ENCODE results near the gene ATG101.

The ATG101 gene

GRCh38 chr12:52049688-52050087 is 20.1 kb upstream of the ATG101 start:
- H3K27me3 Mint-ChIP-seq (ENCODE audit: low read depth, poor library complexity): peaks cover 21% of the 10 kb centered on the region
- peak overlapping the region; percentile 87 for H3K4me3 Mint-ChIP-seq
- H3K4me1 Mint-ChIP-seq: peaks cover 32% of the 10 kb centered on the region
- no peak for DNase-seq
- no peaks in the 10 kb centered on the region for H3K9me3 Mint-ChIP-seq
- H3K27ac Mint-ChIP-seq: no peak overlapping the region
- no peaks in the 10 kb centered on the region for H3K36me3 Mint-ChIP-seq (ENCODE audit: low read depth)
- TF ChIP-seq, protein P1, sequence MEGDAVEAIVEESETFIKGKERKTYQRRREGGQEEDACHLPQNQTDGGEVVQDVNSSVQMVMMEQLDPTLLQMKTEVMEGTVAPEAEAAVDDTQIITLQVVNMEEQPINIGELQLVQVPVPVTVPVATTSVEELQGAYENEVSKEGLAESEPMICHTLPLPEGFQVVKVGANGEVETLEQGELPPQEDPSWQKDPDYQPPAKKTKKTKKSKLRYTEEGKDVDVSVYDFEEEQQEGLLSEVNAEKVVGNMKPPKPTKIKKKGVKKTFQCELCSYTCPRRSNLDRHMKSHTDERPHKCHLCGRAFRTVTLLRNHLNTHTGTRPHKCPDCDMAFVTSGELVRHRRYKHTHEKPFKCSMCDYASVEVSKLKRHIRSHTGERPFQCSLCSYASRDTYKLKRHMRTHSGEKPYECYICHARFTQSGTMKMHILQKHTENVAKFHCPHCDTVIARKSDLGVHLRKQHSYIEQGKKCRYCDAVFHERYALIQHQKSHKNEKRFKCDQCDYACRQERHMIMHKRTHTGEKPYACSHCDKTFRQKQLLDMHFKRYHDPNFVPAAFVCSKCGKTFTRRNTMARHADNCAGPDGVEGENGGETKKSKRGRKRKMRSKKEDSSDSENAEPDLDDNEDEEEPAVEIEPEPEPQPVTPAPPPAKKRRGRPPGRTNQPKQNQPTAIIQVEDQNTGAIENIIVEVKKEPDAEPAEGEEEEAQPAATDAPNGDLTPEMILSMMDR (IDR thresholded peaks at IDR 0.05): no peak

DNA sequence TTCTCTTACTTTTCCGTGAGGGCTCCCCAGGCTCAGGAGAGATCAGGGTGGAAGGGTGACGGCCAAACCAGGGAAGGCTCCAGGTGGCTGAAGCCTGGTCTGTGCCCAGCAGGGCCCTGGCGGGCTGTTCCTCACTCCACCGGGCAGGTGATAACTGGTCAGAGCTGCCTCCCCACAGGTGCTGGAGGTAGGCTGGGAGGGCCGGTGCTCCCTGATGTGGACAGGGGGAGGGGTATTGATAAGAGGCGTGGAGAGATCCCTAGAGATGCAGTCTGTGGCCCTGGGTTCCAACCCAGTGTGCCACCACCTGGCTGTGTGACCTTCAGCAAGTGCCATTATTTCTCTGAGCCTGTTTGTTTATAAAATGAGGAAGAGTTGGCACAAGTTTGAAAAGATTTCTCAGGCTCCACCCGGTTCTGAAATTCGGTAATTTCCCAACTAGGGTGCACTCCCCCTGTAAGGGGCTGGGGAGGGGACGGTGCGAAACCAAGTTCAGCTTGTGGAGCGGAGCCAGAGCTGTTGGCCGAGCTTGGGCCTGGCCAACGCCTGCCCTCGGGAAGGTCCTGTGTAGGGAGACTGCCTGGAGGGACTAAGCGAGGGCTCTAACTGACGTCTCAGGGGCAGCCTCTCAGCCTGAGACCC is 19.5 kb upstream of the ATG101 start:
- peak overlapping the region; percentile 87 for H3K4me3 Mint-ChIP-seq
- H3K36me3 Mint-ChIP-seq (ENCODE audit: low read depth): no peaks in the 10 kb centered on the region
- DNase-seq: no peak
- peak overlapping the region; percentile 83 for H3K27ac Mint-ChIP-seq
- TF ChIP-seq, protein P1 (IDR thresholded peaks at IDR 0.05): no peak
- peaks cover 32% of the 10 kb centered on the region for H3K4me1 Mint-ChIP-seq
- H3K9me3 Mint-ChIP-seq: no peaks in the 10 kb centered on the region
- H3K27me3 Mint-ChIP-seq (ENCODE audit: low read depth, poor library complexity): peaks cover 21% of the 10 kb centered on the region

- TF ChIP-seq, protein P1 (IDR thresholded peaks at IDR 0.05): no peak
- Mint-ChIP-seq H3K4me1 (peaks cover 32% of the 10 kb centered on the region), H3K9me3 (no peaks in the 10 kb centered on the region), H3K27me3 (ENCODE audit: low read depth, poor library complexity) (peaks cover 21% of the 10 kb centered on the region), H3K36me3 (ENCODE audit: low read depth) (no peaks in the 10 kb centered on the region), H3K27ac (peak within 1 kb of the TSS; percentile 83), H3K4me3 (peak within 1 kb of the TSS; percentile 87)
- peak; percentile 99 for DNase-seq
Observed at GRCh38 chr12:52050758-52051541, 18.8 kb upstream of the ATG101 start, which contains the start of gene NR4A1. TSS of gene NR4A1 (plus strand) at chr12:52051442. CDS start at chr12:52054329, 2,887 bp downstream.

DNA sequence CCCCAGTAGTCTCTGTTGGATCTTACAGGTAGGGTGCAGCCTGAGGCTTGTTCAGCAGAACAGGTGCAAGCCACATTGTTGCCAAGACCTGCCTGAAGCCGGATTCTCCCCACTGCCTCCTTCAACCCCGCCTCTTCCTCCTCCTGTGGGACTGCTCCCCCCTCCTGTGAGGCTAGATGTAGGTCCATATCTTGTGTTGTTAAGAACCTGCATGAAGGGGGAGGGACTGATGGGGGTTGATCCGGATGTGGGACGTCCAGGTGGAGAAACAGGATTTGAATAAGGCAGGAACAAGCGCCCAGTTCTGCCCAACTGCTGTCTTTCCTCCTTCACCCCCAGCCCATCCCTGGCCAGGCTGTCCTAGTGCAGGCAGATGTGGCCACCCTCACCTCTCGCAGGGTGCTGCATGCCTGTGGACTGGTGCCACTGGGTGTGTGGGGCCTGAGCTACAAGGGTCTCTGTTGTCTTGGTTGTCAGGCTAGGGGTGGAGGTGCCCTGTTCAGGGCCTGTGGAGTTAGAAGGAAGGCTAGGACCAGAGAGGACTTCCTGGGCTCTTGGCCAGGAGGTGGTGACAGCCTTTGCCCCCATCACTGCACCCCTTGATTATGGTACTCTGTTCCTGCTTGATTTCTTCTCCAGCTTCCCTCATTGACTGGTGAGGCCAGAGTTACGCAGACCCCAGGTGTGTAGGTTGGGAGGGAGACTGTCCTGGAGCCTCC is 17.2 kb upstream of the ATG101 start:
- H3K27me3 Mint-ChIP-seq (ENCODE audit: low read depth, poor library complexity): peaks cover 21% of the 10 kb centered on the region
- no peak overlapping the region for H3K27ac Mint-ChIP-seq
- DNase-seq: no peak
- no peaks in the 10 kb centered on the region for H3K9me3 Mint-ChIP-seq
- H3K4me1 Mint-ChIP-seq: peaks cover 32% of the 10 kb centered on the region
- no peaks in the 10 kb centered on the region for H3K36me3 Mint-ChIP-seq (ENCODE audit: low read depth)
- peak overlapping the region; percentile 87 for H3K4me3 Mint-ChIP-seq
- TF ChIP-seq, protein P1 (IDR thresholded peaks at IDR 0.05): no peak

DNA sequence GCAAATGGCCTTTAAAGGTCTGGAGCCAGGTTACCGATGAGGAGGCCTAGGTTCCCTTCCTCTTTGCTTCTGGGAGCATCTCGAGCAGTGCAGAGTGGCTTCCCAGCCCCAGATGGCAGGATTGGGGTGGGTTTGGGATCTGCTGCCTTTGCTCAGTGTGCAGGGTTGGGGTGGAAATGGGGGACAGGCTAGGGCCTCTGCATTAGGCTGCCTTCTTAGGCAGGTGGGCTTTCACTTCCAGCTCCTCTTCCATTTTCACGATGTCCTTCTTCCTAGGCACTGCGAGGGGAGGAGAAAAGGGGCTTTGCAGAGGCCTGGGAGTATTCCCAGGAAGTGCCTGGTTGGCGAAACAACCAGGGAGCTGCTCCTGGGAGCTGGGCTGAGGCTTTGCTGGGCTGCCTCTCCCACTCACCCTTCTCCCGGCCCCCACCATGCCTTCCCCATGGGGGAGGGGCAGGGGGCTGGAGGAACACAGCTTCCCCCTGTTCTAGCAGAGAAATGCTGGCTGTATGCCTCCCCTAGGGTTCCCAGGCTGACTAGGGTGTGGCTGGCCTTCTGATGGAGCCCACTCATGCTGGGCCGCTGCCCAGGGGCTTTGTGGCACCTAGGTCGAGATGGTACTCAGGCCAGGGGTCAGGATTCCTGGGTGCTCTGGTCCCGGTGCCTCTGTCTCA is 16.1 kb upstream of the ATG101 start:
- no peak for DNase-seq
- peaks cover 32% of the 10 kb centered on the region for H3K4me1 Mint-ChIP-seq
- no peaks in the 10 kb centered on the region for H3K9me3 Mint-ChIP-seq
- H3K36me3 Mint-ChIP-seq (ENCODE audit: low read depth): no peaks in the 10 kb centered on the region
- H3K27me3 Mint-ChIP-seq (ENCODE audit: low read depth, poor library complexity): peaks cover 21% of the 10 kb centered on the region
- H3K27ac Mint-ChIP-seq: no peak overlapping the region
- H3K4me3 Mint-ChIP-seq: no peak overlapping the region
- TF ChIP-seq, protein P1 (IDR thresholded peaks at IDR 0.05): no peak
